ENCODE results near the gene ZC3H10. TPM values are rescaled to one million over a fixed set of nuclear protein-coding genes. Genes with fewer than 3 reads are reported as not detected.

Gene ZC3H10
- total and polyA plus RNA-seq, 2 of the 13 experiments (the other 11 are each of a cell fraction or from before 2014, with no cell fraction given): 0.70 to 2.3 TPM

DNA sequence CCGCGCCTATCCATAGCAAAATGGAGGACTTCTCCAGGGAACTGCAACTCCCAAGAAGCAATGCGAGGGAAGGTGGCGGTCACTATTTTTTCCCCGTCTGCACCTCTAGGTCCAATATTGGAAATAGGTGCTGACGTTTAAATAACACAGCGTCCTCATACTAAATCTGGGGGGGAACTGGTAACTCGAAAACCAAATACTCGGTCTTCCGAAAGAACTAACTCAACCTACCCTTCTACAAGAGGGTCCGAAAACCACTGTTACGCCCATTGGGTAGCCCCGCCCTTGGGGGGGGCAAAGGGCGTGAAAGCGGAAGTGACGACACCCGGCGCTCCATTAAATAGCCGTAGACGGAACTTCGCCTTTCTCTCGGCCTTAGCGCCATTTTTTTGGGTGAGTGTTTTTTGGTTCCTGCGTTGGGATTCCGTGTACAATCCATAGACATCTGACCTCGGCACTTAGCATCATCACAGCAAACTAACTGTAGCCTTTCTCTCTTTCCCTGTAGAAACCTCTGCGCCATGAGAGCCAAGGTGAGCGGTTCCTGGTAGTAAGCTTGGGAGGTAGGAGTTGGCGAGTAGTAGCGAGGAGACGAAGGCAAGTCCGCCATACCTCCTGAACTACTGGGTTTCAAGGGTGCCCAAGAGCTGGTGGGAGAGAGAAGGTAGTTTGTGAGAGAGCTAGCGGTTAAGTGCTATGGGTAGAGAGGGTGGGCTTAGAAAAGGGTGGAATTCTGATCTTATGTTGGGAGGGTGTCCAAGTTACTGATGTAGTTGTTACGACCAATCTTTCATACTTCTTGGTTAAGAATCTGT lies 1.6 kb upstream of the ZC3H10 start, which contains the start of gene RPL41 (continued):
- TF ChIP-seq SNAPC2 (CRISPR knock-in tag; IDR thresholded peaks at IDR 0.05) (peak; percentile 46; the same call in 1 of the 2 replicates), THAP11 (CRISPR knock-in tag; IDR thresholded peaks at IDR 0.05) (peak; percentile 96), SP140L (CRISPR knock-in tag; IDR thresholded peaks at IDR 0.05; ENCODE audit: borderline replicate concordance) (peak; percentile 64; the same call in 1 of the 2 replicates), ZNF296 (CRISPR knock-in tag; conservative IDR thresholded peaks at IDR 0.05) (no peak), ZNF441 (CRISPR knock-in tag; IDR thresholded peaks at IDR 0.05; ENCODE audit: borderline replicate concordance) (0 out of 2 replicates have a peak, but pooled peaks have one; percentile 28), CBX2 (IDR thresholded peaks at IDR 0.05; ENCODE audit: low read depth, low read length) (no peak), CBX2 (CRISPR knock-in tag; IDR thresholded peaks at IDR 0.05; ENCODE audit: low read depth) (no peak), RFX5 (IDR thresholded peaks at IDR 0.05; ENCODE audit: low read depth, low read length) (0 out of 2 replicates have a peak, but pooled peaks have one; percentile 35), BCL6 (CRISPR knock-in tag; IDR thresholded peaks at IDR 0.05) (peak; percentile 40; the same call in 1 of the 2 replicates), FOXA3 (CRISPR knock-in tag; IDR thresholded peaks at IDR 0.05) (peak; percentile 45), ZNF350 (CRISPR knock-in tag; IDR thresholded peaks at IDR 0.05; ENCODE audit: borderline replicate concordance, low read depth) (peak; percentile 41; the same call in 1 of the 2 replicates), ZNF292 (CRISPR knock-in tag; IDR thresholded peaks at IDR 0.05; ENCODE audit: borderline replicate concordance, low read depth) (no peak)
- TF ChIP-seq, protein P1, sequence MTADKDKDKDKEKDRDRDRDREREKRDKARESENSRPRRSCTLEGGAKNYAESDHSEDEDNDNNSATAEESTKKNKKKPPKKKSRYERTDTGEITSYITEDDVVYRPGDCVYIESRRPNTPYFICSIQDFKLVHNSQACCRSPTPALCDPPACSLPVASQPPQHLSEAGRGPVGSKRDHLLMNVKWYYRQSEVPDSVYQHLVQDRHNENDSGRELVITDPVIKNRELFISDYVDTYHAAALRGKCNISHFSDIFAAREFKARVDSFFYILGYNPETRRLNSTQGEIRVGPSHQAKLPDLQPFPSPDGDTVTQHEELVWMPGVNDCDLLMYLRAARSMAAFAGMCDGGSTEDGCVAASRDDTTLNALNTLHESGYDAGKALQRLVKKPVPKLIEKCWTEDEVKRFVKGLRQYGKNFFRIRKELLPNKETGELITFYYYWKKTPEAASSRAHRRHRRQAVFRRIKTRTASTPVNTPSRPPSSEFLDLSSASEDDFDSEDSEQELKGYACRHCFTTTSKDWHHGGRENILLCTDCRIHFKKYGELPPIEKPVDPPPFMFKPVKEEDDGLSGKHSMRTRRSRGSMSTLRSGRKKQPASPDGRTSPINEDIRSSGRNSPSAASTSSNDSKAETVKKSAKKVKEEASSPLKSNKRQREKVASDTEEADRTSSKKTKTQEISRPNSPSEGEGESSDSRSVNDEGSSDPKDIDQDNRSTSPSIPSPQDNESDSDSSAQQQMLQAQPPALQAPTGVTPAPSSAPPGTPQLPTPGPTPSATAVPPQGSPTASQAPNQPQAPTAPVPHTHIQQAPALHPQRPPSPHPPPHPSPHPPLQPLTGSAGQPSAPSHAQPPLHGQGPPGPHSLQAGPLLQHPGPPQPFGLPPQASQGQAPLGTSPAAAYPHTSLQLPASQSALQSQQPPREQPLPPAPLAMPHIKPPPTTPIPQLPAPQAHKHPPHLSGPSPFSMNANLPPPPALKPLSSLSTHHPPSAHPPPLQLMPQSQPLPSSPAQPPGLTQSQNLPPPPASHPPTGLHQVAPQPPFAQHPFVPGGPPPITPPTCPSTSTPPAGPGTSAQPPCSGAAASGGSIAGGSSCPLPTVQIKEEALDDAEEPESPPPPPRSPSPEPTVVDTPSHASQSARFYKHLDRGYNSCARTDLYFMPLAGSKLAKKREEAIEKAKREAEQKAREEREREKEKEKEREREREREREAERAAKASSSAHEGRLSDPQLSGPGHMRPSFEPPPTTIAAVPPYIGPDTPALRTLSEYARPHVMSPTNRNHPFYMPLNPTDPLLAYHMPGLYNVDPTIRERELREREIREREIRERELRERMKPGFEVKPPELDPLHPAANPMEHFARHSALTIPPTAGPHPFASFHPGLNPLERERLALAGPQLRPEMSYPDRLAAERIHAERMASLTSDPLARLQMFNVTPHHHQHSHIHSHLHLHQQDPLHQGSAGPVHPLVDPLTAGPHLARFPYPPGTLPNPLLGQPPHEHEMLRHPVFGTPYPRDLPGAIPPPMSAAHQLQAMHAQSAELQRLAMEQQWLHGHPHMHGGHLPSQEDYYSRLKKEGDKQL (CRISPR knock-in tag; IDR thresholded peaks at IDR 0.05; ENCODE audit: low read depth): peak; percentile 27; the same call in 1 of the 2 replicates
- TF ChIP-seq, protein P2, sequence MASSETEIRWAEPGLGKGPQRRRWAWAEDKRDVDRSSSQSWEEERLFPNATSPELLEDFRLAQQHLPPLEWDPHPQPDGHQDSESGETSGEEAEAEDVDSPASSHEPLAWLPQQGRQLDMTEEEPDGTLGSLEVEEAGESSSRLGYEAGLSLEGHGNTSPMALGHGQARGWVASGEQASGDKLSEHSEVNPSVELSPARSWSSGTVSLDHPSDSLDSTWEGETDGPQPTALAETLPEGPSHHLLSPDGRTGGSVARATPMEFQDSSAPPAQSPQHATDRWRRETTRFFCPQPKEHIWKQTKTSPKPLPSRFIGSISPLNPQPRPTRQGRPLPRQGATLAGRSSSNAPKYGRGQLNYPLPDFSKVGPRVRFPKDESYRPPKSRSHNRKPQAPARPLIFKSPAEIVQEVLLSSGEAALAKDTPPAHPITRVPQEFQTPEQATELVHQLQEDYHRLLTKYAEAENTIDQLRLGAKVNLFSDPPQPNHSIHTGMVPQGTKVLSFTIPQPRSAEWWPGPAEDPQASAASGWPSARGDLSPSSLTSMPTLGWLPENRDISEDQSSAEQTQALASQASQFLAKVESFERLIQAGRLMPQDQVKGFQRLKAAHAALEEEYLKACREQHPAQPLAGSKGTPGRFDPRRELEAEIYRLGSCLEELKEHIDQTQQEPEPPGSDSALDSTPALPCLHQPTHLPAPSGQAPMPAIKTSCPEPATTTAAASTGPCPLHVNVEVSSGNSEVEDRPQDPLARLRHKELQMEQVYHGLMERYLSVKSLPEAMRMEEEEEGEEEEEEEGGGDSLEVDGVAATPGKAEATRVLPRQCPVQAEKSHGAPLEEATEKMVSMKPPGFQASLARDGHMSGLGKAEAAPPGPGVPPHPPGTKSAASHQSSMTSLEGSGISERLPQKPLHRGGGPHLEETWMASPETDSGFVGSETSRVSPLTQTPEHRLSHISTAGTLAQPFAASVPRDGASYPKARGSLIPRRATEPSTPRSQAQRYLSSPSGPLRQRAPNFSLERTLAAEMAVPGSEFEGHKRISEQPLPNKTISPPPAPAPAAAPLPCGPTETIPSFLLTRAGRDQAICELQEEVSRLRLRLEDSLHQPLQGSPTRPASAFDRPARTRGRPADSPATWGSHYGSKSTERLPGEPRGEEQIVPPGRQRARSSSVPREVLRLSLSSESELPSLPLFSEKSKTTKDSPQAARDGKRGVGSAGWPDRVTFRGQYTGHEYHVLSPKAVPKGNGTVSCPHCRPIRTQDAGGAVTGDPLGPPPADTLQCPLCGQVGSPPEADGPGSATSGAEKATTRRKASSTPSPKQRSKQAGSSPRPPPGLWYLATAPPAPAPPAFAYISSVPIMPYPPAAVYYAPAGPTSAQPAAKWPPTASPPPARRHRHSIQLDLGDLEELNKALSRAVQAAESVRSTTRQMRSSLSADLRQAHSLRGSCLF (CRISPR knock-in tag; IDR thresholded peaks at IDR 0.05; ENCODE audit: borderline replicate concordance): 0 out of 2 replicates have a peak, but pooled peaks have one; percentile 27
- TF ChIP-seq, protein P3, sequence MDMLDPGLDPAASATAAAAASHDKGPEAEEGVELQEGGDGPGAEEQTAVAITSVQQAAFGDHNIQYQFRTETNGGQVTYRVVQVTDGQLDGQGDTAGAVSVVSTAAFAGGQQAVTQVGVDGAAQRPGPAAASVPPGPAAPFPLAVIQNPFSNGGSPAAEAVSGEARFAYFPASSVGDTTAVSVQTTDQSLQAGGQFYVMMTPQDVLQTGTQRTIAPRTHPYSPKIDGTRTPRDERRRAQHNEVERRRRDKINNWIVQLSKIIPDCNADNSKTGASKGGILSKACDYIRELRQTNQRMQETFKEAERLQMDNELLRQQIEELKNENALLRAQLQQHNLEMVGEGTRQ (IDR thresholded peaks at IDR 0.05; ENCODE audit: low read depth, low read length): no peak
- TF ChIP-seq, protein P3 (CRISPR knock-in tag; IDR thresholded peaks at IDR 0.05; ENCODE audit: borderline replicate concordance): no peak

Data from HepG2 (cell line).